ENCODE data around the gene SRSF1. TPM values are rescaled to one million over a fixed set of nuclear protein-coding genes. Genes with fewer than 3 reads are reported as not detected.

Gene SRSF1
- total RNA-seq, 1 donor from 2014 or later = 510 TPM

DNA sequence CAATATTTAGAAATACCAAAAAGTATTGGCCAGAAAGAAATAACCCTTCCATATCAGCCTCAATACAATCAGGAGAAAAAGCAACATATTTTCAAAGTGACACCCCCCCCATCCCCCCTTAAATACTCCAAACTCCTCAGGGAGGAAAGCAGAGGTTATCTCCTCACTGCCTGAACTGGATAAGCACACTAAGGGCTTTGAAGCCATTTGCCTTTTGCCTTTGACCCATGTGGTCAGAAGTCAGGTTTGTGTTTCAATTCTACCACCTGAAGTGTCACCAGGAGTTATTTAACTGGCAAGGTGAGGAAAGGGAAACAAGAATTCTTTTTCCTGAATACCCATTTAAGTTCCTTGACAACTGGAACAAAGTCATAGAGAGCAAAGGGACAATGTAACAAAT, 15.5 kb downstream of the SRSF1 start:
- Mint-ChIP-seq H3K27me3 (no peaks in the 10 kb centered on the region), H3K4me1 (peaks cover 45% of the 10 kb centered on the region), H3K9me3 (no peaks in the 10 kb centered on the region), H3K4me3 (no peak overlapping the region), H3K27ac (no peak overlapping the region), H3K36me3 (ENCODE audit: low read depth) (peaks cover 14% of the 10 kb centered on the region)
- intact Hi-C loops (cut with micrococcal nuclease) = no loop called here
- no peak for DNase-seq

DNA sequence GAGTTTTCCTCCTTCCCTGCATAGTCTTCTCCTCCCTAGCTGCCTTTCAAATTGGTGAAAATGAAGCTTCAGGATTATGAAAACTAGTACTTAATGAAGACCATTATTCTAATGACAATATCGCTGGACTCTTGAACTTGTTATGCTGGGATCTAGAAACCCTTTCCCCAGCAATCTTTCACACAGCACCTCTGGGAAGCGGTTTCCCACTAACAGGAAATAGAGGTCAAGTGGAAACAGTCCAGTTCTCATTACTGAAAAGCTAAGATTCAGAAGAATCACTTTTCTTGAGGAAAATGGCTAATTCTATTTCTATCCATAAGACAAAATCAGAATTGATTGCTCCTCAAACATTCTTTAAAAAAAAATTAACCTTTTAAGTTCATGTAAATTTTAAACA, 17.0 kb downstream of the SRSF1 start:
- H3K9me3 Mint-ChIP-seq = no peaks in the 10 kb centered on the region
- DNase-seq = no peak
- H3K27ac Mint-ChIP-seq = no peak overlapping the region
- no peaks in the 10 kb centered on the region for H3K27me3 Mint-ChIP-seq
- peak overlapping the region; percentile 24 for H3K4me3 Mint-ChIP-seq
- peaks cover 14% of the 10 kb centered on the region for H3K36me3 Mint-ChIP-seq (ENCODE audit: low read depth)
- intact Hi-C loops (cut with micrococcal nuclease) = no loop called here
- H3K4me1 Mint-ChIP-seq = peaks cover 47% of the 10 kb centered on the region

DNA sequence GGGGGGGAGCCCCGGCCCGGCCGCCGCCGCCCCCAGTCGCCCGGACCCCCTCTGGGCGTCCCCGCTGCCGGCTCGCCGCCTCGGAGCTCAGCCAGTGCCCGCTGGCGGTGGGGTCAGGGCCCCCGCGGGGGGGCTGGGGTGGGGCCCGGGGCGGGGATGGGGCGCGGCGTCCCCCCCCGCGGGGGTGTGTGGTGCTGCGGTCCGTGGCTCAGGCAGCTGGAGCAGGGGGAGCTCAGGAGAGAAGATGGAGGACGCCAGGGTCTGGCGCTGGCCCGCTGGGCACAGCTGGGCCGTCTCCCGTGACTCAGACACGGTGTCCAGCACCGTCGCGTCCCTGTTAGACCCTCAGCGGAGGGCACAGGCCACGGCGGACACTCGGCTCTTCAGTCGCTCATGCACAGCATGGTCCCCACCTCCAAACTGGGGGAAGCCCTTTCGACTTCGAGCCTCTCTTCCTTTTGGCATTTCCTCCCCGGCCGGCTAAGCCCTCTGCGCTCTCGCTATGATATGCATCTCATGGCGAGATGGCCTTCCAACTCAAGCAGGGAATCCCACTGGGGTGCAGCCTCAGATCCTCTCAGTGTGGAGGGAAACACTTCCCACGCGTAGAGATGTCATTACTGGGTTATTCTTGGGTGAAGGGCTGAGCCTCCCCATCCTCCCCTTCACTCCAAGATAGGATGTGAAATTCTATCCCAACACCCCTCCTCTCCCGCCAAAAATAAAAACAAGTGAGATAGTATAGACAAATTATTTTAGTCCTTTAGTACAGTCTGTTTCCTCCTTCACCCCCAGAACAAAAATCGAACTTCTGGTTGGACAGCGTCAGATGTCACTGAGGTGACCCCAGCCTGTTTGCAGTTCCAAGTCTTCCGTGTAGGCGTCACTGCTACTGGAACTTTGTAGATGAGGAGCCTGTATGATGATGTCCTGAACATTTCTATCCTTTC, 18.5 kb downstream of the SRSF1 start:
- DNase-seq = peak; percentile 91
- H3K4me3 Mint-ChIP-seq = peak overlapping the region; percentile 93
- H3K4me1 Mint-ChIP-seq = peaks cover 48% of the 10 kb centered on the region
- H3K9me3 Mint-ChIP-seq = no peaks in the 10 kb centered on the region
- H3K27me3 Mint-ChIP-seq = no peaks in the 10 kb centered on the region
- intact Hi-C loops (cut with micrococcal nuclease) = loop anchor here (1.0 to 5.0 kb wide), 2 partner anchors 19 to 349 kb away; partner anchors contain the start of gene SRSF1
- H3K27ac Mint-ChIP-seq = peak overlapping the region; percentile 96
- peaks cover 20% of the 10 kb centered on the region for H3K36me3 Mint-ChIP-seq (ENCODE audit: low read depth)

DNA sequence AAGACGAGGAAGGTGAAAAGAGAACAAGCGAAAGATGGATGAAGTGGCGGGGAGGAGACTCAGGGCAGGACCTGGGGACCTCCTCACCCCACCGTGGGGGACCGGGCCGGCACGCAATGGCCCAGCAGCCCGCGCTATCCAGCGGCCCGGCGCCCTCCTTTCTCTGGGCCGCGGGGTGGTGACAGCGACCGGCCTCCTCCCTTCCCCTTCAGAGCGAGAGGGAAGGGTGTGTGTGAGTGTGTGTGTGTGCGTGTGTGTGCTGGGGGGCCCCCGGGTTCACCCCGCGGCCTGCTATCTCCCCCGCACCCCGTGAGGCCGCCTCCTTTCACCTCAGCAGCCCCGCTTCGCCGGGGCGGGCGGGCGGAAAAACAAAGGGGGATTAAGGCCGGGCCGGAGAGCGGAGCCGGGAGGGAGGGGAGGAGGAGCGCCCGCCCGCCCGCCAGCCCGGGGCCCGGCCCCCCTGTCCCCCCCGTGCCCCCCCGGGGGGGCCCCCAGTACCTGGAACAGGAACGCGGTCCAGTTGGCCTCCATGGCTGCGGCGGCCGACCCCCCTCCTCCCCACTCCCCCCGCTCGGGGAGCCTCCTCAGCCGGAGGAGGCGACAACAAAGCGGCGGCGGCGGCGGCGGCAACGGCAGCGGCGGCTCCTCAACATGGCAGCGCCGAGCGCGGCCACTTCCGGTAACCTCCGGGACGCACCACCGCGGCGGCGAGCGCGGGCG, 19.3 kb downstream of the SRSF1 start, which contains the start of gene VEZF1:
Gene VEZF1, minus strand, starts transcription at position 674 of the 720 bp plus-strand sequence. Its CDS starts 143 bp downstream, at position 531.
- Mint-ChIP-seq H3K36me3 (ENCODE audit: low read depth) (peaks cover 21% of the 10 kb centered on the region), H3K27ac (peak within 1 kb of the TSS; percentile 96), H3K9me3 (no peaks in the 10 kb centered on the region), H3K4me1 (peaks cover 47% of the 10 kb centered on the region), H3K27me3 (no peaks in the 10 kb centered on the region), H3K4me3 (peak within 1 kb of the TSS; percentile 94)
- intact Hi-C loops (cut with micrococcal nuclease) = loop anchor here (1.0 to 5.0 kb wide), 5 partner anchors 8 to 350 kb away; partner anchors contain the start of genes MRPS23 and SRSF1
- peak; percentile 93 for DNase-seq

GRCh38 chr17:57986841-57987580, 20.0 kb downstream of the SRSF1 start:
- peak; percentile 77 for DNase-seq
- no peaks in the 10 kb centered on the region for H3K27me3 Mint-ChIP-seq
- intact Hi-C loops (cut with micrococcal nuclease) = loop anchor here (1.0 to 5.0 kb wide), 4 partner anchors 8 to 350 kb away; partner anchors contain the start of gene MRPS23
- peak overlapping the region; percentile 92 for H3K27ac Mint-ChIP-seq
- H3K36me3 Mint-ChIP-seq (ENCODE audit: low read depth) = peaks cover 23% of the 10 kb centered on the region
- H3K9me3 Mint-ChIP-seq = no peaks in the 10 kb centered on the region
- H3K4me3 Mint-ChIP-seq = peak overlapping the region; percentile 94
- H3K4me1 Mint-ChIP-seq = peaks cover 54% of the 10 kb centered on the region

GRCh38 chr17:57985675-57985974, 21.4 kb downstream of the SRSF1 start:
- DNase-seq = no peak
- Mint-ChIP-seq H3K4me3 (peak overlapping the region; percentile 9), H3K27me3 (no peaks in the 10 kb centered on the region), H3K4me1 (peaks cover 62% of the 10 kb centered on the region), H3K9me3 (no peaks in the 10 kb centered on the region), H3K27ac (no peak overlapping the region), H3K36me3 (ENCODE audit: low read depth) (peaks cover 31% of the 10 kb centered on the region)
- intact Hi-C loops (cut with micrococcal nuclease) = loop anchor here (5.0 kb wide), 1 partner anchor 352 kb away; no protein-coding TSS in a partner anchor

GRCh38 chr17:57984936-57985674, 21.9 kb downstream of the SRSF1 start:
- Mint-ChIP-seq H3K27ac (no peak overlapping the region), H3K4me3 (peak overlapping the region; percentile 9), H3K9me3 (no peaks in the 10 kb centered on the region), H3K27me3 (no peaks in the 10 kb centered on the region), H3K4me1 (peaks cover 64% of the 10 kb centered on the region), H3K36me3 (ENCODE audit: low read depth) (peaks cover 36% of the 10 kb centered on the region)
- intact Hi-C loops (cut with micrococcal nuclease) = loop anchor here (5.0 kb wide), 1 partner anchor 352 kb away; no protein-coding TSS in a partner anchor
- DNase-seq = no peak

DNA sequence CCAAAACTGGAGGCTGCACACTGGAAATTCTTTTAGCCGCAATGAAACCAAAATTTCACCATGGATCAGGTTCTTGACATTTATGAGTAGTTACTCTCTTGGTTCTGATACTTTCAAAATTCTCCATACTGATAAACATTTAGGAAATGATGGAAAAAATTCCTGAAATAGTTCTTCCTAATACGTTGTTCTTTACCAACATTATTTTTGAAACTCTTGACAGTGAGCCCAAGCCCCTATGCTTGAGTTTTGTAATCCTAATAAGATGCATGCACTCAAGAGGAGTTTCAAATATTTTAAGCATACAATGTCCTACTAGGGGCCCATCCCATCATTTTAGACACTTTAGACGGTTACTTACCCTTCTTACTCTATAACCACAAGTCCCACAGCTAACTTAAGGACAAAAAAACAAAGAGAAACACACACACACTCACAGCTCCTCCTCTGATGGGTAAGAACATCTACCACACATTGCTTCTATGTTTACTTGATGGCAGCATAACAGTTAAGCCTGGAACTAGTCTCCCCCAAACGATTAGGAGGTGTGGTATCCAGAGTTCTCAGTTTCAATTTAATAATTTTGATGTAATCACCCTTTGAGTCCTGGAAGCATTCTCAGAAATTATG, 22.7 kb downstream of the SRSF1 start:
- peak overlapping the region; percentile 0 for H3K4me3 Mint-ChIP-seq
- H3K27me3 Mint-ChIP-seq = no peaks in the 10 kb centered on the region
- no peak overlapping the region for H3K27ac Mint-ChIP-seq
- peaks cover 59% of the 10 kb centered on the region for H3K4me1 Mint-ChIP-seq
- no peaks in the 10 kb centered on the region for H3K9me3 Mint-ChIP-seq
- intact Hi-C loops (cut with micrococcal nuclease) = no loop called here
- DNase-seq = no peak
- peaks cover 38% of the 10 kb centered on the region for H3K36me3 Mint-ChIP-seq (ENCODE audit: low read depth)

DNA sequence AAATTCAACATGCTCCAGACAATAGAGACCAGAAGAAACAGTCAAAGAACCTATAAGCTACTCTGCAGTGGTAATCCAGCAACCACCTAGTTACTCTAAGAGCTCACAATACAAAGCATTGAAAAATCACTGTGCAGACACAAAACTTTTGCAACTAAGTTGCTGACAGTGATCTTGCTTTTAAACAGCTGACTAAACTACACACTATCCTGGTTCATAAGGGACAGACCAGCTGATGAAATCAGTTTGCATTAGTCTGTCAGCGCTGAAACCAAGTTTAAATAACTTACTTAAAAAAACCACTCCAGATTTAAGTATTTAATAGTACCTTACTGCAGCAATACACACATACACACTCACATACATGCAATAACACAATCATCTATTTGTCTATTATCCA, 23.6 kb downstream of the SRSF1 start:
- intact Hi-C loops (cut with micrococcal nuclease) = no loop called here
- no peak overlapping the region for H3K27ac Mint-ChIP-seq
- no peaks in the 10 kb centered on the region for H3K9me3 Mint-ChIP-seq
- H3K4me3 Mint-ChIP-seq = no peak overlapping the region
- peaks cover 51% of the 10 kb centered on the region for H3K4me1 Mint-ChIP-seq
- peaks cover 40% of the 10 kb centered on the region for H3K36me3 Mint-ChIP-seq (ENCODE audit: low read depth)
- no peak for DNase-seq
- no peaks in the 10 kb centered on the region for H3K27me3 Mint-ChIP-seq

DNA sequence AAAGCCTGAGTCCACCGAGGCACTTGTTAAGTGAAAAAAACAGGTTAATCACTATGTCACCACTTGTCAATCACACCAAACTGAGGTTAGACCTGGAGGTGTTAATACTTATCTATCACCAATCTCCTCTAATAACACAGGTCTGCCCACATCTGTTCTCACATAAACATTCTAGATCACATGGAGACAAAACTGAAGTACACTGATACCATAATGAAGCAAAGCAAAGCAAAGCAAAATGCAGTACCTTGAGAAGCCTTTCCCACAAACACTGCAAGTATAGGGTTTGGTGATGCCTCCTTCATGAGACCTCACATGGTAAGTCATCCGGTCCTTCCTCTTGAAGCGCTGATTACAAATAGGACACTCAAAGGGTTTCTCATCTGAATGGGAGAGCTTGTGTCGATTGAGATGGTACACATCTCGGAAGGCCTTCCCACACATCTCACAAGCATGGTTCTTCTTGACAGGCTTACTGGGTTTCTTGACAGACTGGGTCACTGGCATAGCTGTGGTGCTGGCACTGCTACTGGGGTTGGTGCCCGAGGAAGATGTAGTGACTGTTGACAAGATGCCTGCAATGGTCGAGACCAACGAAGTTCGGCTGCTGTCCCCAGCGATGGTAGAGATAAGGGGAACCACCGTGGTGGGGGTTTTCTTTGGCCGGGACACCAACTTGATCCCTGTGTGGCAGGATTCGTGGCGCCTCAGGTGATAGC, 24.4 kb downstream of the SRSF1 start:
- Mint-ChIP-seq H3K36me3 (ENCODE audit: low read depth) (peaks cover 47% of the 10 kb centered on the region), H3K27ac (no peak overlapping the region), H3K4me1 (peaks cover 50% of the 10 kb centered on the region), H3K4me3 (no peak overlapping the region), H3K27me3 (no peaks in the 10 kb centered on the region), H3K9me3 (no peaks in the 10 kb centered on the region)
- no peak for DNase-seq
- intact Hi-C loops (cut with micrococcal nuclease) = no loop called here

DNA sequence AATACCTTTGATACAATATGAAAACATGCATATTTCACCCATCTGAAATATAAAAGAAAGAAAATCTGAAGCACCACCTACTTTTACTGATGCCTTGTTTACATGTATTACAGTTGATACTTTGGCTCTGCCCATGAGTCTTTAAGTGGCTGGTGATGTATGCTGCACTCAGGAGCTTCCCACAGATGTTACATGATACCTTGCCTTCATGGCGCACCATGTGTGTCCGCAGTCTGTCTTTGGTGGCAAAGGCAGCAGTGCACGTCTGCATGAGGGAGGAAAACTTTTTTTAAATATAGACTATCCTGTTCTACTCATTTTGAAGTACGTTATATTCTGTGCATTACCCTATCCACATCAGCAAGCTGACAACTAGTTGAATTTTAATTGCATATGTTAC, 26.5 kb downstream of the SRSF1 start:
- H3K9me3 Mint-ChIP-seq = no peaks in the 10 kb centered on the region
- no peak for DNase-seq
- no peak overlapping the region for H3K27ac Mint-ChIP-seq
- peaks cover 36% of the 10 kb centered on the region for H3K4me1 Mint-ChIP-seq
- H3K27me3 Mint-ChIP-seq = no peaks in the 10 kb centered on the region
- intact Hi-C loops (cut with micrococcal nuclease) = no loop called here
- no peak overlapping the region for H3K4me3 Mint-ChIP-seq
- H3K36me3 Mint-ChIP-seq (ENCODE audit: low read depth) = peaks cover 62% of the 10 kb centered on the region

GRCh38 chr17:57979076-57979475, 28.0 kb downstream of the SRSF1 start:
- H3K27ac Mint-ChIP-seq = no peak overlapping the region
- peaks cover 22% of the 10 kb centered on the region for H3K4me1 Mint-ChIP-seq
- H3K9me3 Mint-ChIP-seq = no peaks in the 10 kb centered on the region
- H3K4me3 Mint-ChIP-seq = no peak overlapping the region
- intact Hi-C loops (cut with micrococcal nuclease) = no loop called here
- DNase-seq = no peak
- no peaks in the 10 kb centered on the region for H3K27me3 Mint-ChIP-seq
- H3K36me3 Mint-ChIP-seq (ENCODE audit: low read depth) = peaks cover 66% of the 10 kb centered on the region
